Testis (tissue), 2 donors: ENCODE results near the gene SH2D3C.

Experiments used
- POLR2A ChIP-seq: fragments of 450-650 bp; IDR thresholded peaks from one replicate; pipeline ENCODE4 v1.6.1; 2017; ENCODE audit warnings: antibody characterized with exemption, mild to moderate bottlenecking, moderate library complexity
- TF ChIP-seq, protein P1 (sequence below), 3 experiments: fragments of 450-650 bp in 2 of 3; fragments of 200-600 bp in 1 of 3; sonication (generic) in 1 of 3; IDR thresholded peaks; one replicate each; pipeline ENCODE4 v1.5.1; 2016 to 2019; ENCODE audit warnings: antibody characterized with exemption in 3 of 3, mild to moderate bottlenecking in 2 of 3, moderate library complexity in 1 of 3

DNA sequence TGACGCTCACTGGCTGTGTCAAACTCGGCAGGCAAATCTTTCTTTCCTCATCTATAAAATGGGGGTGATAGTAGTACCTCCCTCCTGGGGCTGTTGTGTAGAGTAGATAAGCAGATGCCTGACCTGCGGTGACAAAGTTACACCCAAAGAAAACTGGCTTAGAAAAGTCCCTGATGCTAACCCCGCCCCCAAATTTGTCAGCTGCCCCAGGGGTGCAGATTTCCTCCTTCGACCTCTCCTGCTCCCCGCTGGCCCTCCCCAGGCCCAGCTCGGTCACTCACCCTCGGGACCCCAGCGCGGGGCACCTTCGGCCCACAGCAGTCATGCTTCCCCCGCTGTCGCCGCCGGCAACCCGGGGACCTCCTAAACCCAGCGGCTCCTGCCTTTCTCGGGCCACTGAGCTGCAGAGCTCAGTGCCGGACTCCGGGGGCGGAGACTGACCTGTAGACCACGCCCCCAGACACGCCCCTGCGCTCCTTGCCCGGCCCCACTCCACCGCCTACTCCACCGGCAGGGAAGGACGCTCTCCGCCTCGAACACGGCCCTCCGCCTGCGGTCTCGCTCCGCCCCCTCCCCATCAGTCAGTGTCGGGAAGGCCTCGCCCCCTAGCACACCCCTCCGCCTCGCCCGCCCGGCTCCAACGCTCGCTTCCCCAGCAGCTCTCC is 7.4 kb downstream of the SH2D3C start:
- TF ChIP-seq, protein P1, sequence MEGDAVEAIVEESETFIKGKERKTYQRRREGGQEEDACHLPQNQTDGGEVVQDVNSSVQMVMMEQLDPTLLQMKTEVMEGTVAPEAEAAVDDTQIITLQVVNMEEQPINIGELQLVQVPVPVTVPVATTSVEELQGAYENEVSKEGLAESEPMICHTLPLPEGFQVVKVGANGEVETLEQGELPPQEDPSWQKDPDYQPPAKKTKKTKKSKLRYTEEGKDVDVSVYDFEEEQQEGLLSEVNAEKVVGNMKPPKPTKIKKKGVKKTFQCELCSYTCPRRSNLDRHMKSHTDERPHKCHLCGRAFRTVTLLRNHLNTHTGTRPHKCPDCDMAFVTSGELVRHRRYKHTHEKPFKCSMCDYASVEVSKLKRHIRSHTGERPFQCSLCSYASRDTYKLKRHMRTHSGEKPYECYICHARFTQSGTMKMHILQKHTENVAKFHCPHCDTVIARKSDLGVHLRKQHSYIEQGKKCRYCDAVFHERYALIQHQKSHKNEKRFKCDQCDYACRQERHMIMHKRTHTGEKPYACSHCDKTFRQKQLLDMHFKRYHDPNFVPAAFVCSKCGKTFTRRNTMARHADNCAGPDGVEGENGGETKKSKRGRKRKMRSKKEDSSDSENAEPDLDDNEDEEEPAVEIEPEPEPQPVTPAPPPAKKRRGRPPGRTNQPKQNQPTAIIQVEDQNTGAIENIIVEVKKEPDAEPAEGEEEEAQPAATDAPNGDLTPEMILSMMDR (IDR thresholded peaks at IDR 0.05), result no peak
- no peak for TF ChIP-seq POLR2A
